GM10248 (cell line): ENCODE results near the gene ATF7.
"Not testable (repeated sequence)": the region's sequence is repeated elsewhere in the genome, so short reads cannot be mapped to it uniquely, and the experiment has no call there.

ENCODE experiments used
- CTCF ChIA-PET: fragments of 300-600 bp; sonication (Branson Sonifier 250); formaldehyde crosslinking; extraction: SDS; loops from one replicate; lab custom pipeline; 2021; ENCODE audit warnings: antibody characterized with exemption; lab: Yijun Ruan, JAX
- POLR2A ChIA-PET: fragments of 350-650 bp; sonication (Branson Sonifier 250); formaldehyde crosslinking; extraction: SDS; loops from one replicate; lab custom pipeline; 2020; ENCODE audit warnings: antibody characterized with exemption; lab: Yijun Ruan, JAX
- DNase-seq: peaks from one replicate; pipeline ENCODE4 v3.0.0; 2012; ENCODE audit errors: extremely low spot score
- TF ChIP-seq, protein P1 (sequence below): IDR thresholded peaks from 2 replicates; pipeline ENCODE4 v1.5.1; 2012; ENCODE audit warnings: mild to moderate bottlenecking, low read depth; ENCODE audit errors: extremely low read depth, missing control alignments, control extremely low read depth

ATF7 gene

DNA sequence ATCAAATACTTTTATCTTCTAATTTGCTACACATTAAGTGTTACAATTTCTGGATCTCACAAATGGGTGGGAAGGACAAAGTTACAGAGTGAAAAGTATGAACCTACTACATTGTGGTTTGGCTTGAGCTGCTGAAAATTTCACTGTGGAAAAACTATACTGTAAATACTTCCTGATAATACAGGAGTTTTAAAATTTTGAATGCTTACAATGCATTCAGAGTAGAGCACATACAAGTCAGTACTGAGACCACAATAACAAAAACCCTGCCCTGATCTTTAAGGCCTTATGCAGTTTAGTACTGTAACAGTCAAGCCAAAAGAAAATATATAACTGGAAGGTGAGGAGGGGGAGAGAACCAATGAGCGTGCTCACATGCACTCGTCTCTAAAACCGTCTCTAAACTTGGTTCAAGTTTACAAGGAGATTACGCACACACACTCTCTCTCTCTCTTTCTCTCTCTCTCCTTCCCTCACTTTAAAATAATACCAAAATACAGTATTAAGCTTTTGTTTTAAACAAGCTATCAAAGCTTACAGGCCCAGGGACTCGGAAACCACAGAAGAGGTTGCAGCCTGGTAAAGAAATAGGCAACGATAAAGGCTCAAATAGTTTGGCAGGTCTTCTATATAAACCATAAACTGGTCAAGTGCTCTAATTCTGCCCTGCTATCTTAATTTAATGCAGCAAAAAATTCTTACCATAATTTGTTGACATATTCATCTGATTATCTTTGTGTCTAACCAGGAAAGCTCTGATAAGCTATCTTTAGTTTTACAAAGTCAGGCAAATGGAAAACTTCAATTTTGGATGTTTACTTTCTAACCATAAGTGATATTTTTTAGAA, 58.0 kb downstream of the ATF7 start:
- DNase-seq = no peak
- ChIA-PET CTCF (interaction anchor here (0.7 to 2.3 kb wide), 8 partner anchors 11 to 140 kb away, joined by 3 to 12 read pairs (median 4); no protein-coding TSS in a partner anchor), POLR2A (no interaction called here)
- TF ChIP-seq, protein P1, sequence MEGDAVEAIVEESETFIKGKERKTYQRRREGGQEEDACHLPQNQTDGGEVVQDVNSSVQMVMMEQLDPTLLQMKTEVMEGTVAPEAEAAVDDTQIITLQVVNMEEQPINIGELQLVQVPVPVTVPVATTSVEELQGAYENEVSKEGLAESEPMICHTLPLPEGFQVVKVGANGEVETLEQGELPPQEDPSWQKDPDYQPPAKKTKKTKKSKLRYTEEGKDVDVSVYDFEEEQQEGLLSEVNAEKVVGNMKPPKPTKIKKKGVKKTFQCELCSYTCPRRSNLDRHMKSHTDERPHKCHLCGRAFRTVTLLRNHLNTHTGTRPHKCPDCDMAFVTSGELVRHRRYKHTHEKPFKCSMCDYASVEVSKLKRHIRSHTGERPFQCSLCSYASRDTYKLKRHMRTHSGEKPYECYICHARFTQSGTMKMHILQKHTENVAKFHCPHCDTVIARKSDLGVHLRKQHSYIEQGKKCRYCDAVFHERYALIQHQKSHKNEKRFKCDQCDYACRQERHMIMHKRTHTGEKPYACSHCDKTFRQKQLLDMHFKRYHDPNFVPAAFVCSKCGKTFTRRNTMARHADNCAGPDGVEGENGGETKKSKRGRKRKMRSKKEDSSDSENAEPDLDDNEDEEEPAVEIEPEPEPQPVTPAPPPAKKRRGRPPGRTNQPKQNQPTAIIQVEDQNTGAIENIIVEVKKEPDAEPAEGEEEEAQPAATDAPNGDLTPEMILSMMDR = no peak

GRCh38 chr12:53565376-53565775, 60.8 kb downstream of the ATF7 start:
- CTCF ChIA-PET = interaction anchor here (0.8 to 2.4 kb wide), 5 partner anchors 14 to 181 kb away, joined by 3 to 8 read pairs (median 7); partner anchors contain the start of gene ATP5MC2
- POLR2A ChIA-PET, DNase-seq: not testable (repeated sequence)

- no peak for DNase-seq
- TF ChIP-seq, protein P1 = no peak
- POLR2A ChIA-PET = no interaction called here
- CTCF ChIA-PET = interaction anchor here (0.7 to 2.4 kb wide), 4 partner anchors 12 to 181 kb away, joined by 3 to 7 read pairs (median 4); no protein-coding TSS in a partner anchor
Measured at GRCh38 chr12:53564941-53565340, 61.2 kb downstream of the ATF7 start.

- CTCF ChIA-PET = interaction anchor here (0.7 to 2.4 kb wide), 4 partner anchors 12 to 182 kb away, joined by 3 to 7 read pairs (median 4); no protein-coding TSS in a partner anchor
- no peak for DNase-seq
- POLR2A ChIA-PET = no interaction called here
- TF ChIP-seq, protein P1 = no peak
Measured at GRCh38 chr12:53564278-53564677, 61.9 kb downstream of the ATF7 start.

- no peak for DNase-seq
- TF ChIP-seq, protein P1 = no peak
- POLR2A ChIA-PET = no interaction called here
- CTCF ChIA-PET = interaction anchor here (2.4 to 3.9 kb wide), 2 partner anchors 12 to 13 kb away, joined by 7 to 18 read pairs; no protein-coding TSS in a partner anchor
Measured at GRCh38 chr12:53563452-53564028, 62.6 kb downstream of the ATF7 start.

DNA sequence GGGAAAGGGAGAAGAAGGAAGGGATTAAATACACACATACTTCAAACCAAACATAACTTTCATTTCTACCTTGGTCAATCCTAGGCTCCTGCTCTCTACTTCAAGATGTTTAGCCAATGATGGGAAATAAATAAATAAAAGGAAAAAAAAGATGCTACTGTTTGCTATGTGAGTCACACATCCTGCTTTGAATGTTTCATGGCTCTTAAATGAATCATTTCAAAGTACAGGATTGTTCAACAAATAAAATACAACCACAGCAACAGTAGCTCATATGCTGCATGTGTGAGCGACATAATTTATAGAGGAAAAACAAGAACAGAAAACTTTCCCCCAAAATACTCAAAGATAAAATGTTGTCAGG, 64.6 kb downstream of the ATF7 start:
- TF ChIP-seq, protein P1 = no peak
- POLR2A ChIA-PET = no interaction called here
- DNase-seq = no peak
- CTCF ChIA-PET = interaction anchor here (0.7 to 3.9 kb wide), 4 partner anchors 11 to 19 kb away, joined by 3 to 18 read pairs (median 8); no protein-coding TSS in a partner anchor
